ENCODE results near the gene HUNK.
"Not testable (repeated sequence)": the region's sequence is repeated elsewhere in the genome, so short reads cannot be mapped to it uniquely, and the experiment has no call there.

Gene HUNK

GRCh38 chr21:31870472-31871193 lies 2.2 kb upstream of the HUNK start:
- no peak for DNase-seq (ENCODE audit: low spot score)

GRCh38 chr21:31871371-31871770 lies 1.4 kb upstream of the HUNK start:
- DNase-seq (ENCODE audit: low spot score), result not testable (repeated sequence)

GRCh38 chr21:31872072-31872451 lies 758 bp upstream of the HUNK start:
- DNase-seq (ENCODE audit: low spot score), result no peak

GRCh38 chr21:31873275-31873695 lies 465 bp downstream of the HUNK start:
- DNase-seq (ENCODE audit: low spot score), result no peak

- DNase-seq (ENCODE audit: low spot score), result peak; percentile 40
Measured at GRCh38 chr21:31873696-31874599, 1.1 kb downstream of the HUNK start.

- DNase-seq (ENCODE audit: low spot score), result peak; percentile 12
Measured at GRCh38 chr21:31874812-31875212, 2.0 kb downstream of the HUNK start.

GRCh38 chr21:31875496-31876015 lies 2.7 kb downstream of the HUNK start:
- DNase-seq (ENCODE audit: low spot score), result no peak

- no peak for DNase-seq (ENCODE audit: low spot score)
Measured at GRCh38 chr21:31877463-31877957, 4.7 kb downstream of the HUNK start.

GRCh38 chr21:31878831-31879230 lies 6.0 kb downstream of the HUNK start:
- DNase-seq (ENCODE audit: low spot score), result no peak

GRCh38 chr21:31879241-31879650 lies 6.4 kb downstream of the HUNK start:
- DNase-seq (ENCODE audit: low spot score), result no peak

GRCh38 chr21:31879911-31880310 lies 7.1 kb downstream of the HUNK start:
- no peak for DNase-seq (ENCODE audit: low spot score)

GRCh38 chr21:31880816-31881215 lies 8.0 kb downstream of the HUNK start:
- no peak for DNase-seq (ENCODE audit: low spot score)

GRCh38 chr21:31882711-31883110 lies 9.9 kb downstream of the HUNK start:
- DNase-seq (ENCODE audit: low spot score), result no peak

GRCh38 chr21:31885146-31885545 lies 12.3 kb downstream of the HUNK start:
- no peak for DNase-seq (ENCODE audit: low spot score)

- no peak for DNase-seq (ENCODE audit: low spot score)
Measured at GRCh38 chr21:31886915-31887314, 14.1 kb downstream of the HUNK start.

- no peak for DNase-seq (ENCODE audit: low spot score)
Measured at GRCh38 chr21:31887391-31887841, 14.6 kb downstream of the HUNK start.

GRCh38 chr21:31888936-31889371 lies 16.1 kb downstream of the HUNK start:
- no peak for DNase-seq (ENCODE audit: low spot score)

- DNase-seq (ENCODE audit: low spot score), result no peak
Measured at GRCh38 chr21:31889460-31889859, 16.6 kb downstream of the HUNK start.

GRCh38 chr21:31892686-31893085 lies 19.9 kb downstream of the HUNK start:
- no peak for DNase-seq (ENCODE audit: low spot score)

- DNase-seq (ENCODE audit: low spot score), result no peak
Measured at GRCh38 chr21:31893851-31894415, 21.1 kb downstream of the HUNK start.

GRCh38 chr21:31894457-31894856 lies 21.6 kb downstream of the HUNK start:
- DNase-seq (ENCODE audit: low spot score), result no peak

- no peak for DNase-seq (ENCODE audit: low spot score)
Measured at GRCh38 chr21:31895077-31895835, 22.4 kb downstream of the HUNK start.

Measured in RKO (cell line).